ENCODE results near the gene TMEM9B. TPM values are rescaled to one million over a fixed set of nuclear protein-coding genes. Genes with fewer than 3 reads are reported as not detected.
"Not testable (repeated sequence)": the region's sequence is repeated elsewhere in the genome, so short reads cannot be mapped to it uniquely, and the experiment has no call there.

The TMEM9B gene
- total RNA-seq: 10 to 100 TPM; 31.6 to 32.7 TPM
- 100 to 1,000 TPM in 1 of 3 donors, 10 to 100 TPM in 2; 80.3 to 103 (median 90.6) TPM for polyA plus RNA-seq
- total RNA-seq: 11.3 to 49.0 (median 43.2) reads per million in 6 experiments

DNA sequence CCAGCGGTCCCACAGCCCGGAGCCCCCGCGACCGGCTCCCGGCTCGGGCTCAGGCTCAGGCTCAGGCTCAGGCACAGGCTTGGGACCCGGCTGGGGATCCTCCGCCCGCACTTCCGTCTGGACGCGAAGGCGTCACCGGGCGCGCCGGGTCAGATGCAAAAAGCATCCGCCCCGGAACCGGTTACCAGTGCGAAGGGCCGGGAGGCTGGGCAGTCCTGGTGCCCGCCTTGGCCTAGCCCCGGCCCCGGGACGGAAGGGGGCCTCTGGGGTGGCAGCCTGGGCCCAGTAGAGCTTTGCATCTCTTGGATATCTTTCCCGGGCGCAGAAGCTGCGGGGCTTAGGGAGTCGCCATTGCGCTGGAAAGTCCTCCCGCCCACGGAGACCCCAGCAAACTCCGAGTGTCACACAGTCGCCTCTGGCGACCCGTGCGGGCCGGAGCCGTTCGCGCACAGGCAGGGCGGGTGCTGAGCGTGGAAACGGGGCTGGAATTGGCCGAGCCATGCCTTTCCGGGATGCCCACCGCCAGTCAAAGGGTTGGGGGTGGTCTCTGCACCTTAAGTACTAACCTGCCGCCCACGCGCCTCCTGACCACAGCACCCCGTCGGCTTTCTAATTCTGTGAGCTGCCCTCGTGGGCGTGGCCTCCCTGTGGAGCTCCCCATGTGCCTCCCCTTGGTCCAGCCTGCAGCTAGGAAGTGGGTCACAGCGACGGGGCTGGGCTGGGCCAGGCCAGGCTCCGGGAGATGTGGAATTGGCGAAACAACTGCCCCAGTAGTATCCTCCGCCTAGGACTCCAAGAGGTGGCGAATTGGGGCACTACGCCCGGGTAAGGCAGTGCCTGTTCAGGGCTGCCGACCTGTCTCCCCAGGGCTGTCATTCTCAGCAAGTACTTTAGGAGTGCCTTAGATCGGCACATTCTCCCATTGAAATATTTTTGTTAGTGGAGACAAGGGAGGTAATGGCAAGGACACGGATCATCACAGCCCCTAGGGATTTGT lies at the start of gene TMEM9B:
TSS of gene TMEM9B (minus strand) at position 119 of the 997 bp plus-strand sequence. CDS start 129 bp downstream, outside the sequence.
- ATAC-seq: peak; percentile 66 to 82

GRCh38 chr11:9013373-9013772 lies 49.1 kb upstream of the TMEM9B start:
- H3K36me3 Mint-ChIP-seq: peaks cover 0 to 2% (median 0%) of the 10 kb centered on the region in 3 donors
- DNase-seq (no peak), ATAC-seq (no peak)
- peaks cover 10 to 17% (median 12%) of the 10 kb centered on the region in 4 donors for H3K4me1 Mint-ChIP-seq
- no peak overlapping the region for H3K27ac Mint-ChIP-seq
- POLR2A ChIA-PET: no interaction called here
- H3K9me3 Mint-ChIP-seq: peaks cover 0 to 6% (median 0%) of the 10 kb centered on the region in 9 donors
- H3K4me3 Mint-ChIP-seq: no peak overlapping the region
- H3K27me3 Mint-ChIP-seq: peaks cover 0 to 9% (median 6%) of the 10 kb centered on the region in 5 donors

More for the DNA sequence above, at the start of gene TMEM9B:
- Mint-ChIP-seq H3K27me3 (no peaks in the 10 kb centered on the region), H3K4me3 (peak within 1 kb of the TSS; percentile 94 to 100 (median 98)), H3K9me3 (no peaks in the 10 kb centered on the region), H3K27ac (peak within 1 kb of the TSS; percentile 97 to 99 (median 98)), H3K36me3 (peaks cover 0 to 16% (median 0%) of the 10 kb centered on the region in 3 donors), H3K4me1 (peaks cover 16 to 43% (median 37%) of the 10 kb centered on the region in 4 donors)
- POLR2A ChIA-PET: interaction anchor here (0.6 to 2.3 kb wide), 16 partner anchors 8 to 1492 kb away, joined by 3 to 23 read pairs (median 3); partner anchors contain the start of genes AKIP1, EIF3F, NRIP3 and RPL27A
- peak; percentile 50 to 84 (median 71) for DNase-seq

GRCh38 chr11:9009538-9009937 lies 45.3 kb upstream of the TMEM9B start:
- H3K27ac Mint-ChIP-seq, H3K9me3 Mint-ChIP-seq, H3K36me3 Mint-ChIP-seq, ATAC-seq, H3K4me3 Mint-ChIP-seq, POLR2A ChIA-PET, DNase-seq: not testable (repeated sequence)
- Mint-ChIP-seq H3K27me3 (peaks cover 0 to 14% (median 6%) of the 10 kb centered on the region in 5 donors), H3K4me1 (peaks cover 2 to 11% (median 7%) of the 10 kb centered on the region in 4 donors)

DNA sequence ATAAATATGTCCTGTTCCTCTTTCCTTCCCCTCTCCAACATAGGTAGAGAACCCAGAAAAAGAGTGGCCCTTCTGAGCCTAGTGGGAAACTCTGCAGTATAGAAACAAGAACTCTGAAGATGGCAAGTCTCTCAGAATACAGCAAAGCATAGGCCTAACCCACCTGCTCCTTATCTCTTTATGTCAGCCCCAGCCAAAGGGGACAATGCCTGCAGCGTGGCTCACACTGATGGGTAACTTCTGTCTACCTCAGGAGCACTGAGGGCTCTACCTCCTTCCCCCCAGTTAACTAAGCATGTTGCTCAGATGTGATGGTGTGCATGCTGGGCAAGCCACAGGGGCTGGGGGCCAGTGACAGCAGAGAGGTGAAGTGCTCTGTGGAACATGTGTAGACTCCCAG lies 44.4 kb upstream of the TMEM9B start:
- Mint-ChIP-seq H3K9me3 (peaks cover 0 to 6% (median 0%) of the 10 kb centered on the region in 9 donors), H3K4me3 (no peak overlapping the region), H3K4me1 (peaks cover 2 to 11% (median 7%) of the 10 kb centered on the region in 4 donors), H3K27ac (no peak overlapping the region), H3K27me3 (peaks cover 0 to 14% (median 6%) of the 10 kb centered on the region in 5 donors), H3K36me3 (peaks cover 0 to 2% (median 0%) of the 10 kb centered on the region in 3 donors)
- POLR2A ChIA-PET: no interaction called here
- DNase-seq (no peak), ATAC-seq (no peak)

DNA sequence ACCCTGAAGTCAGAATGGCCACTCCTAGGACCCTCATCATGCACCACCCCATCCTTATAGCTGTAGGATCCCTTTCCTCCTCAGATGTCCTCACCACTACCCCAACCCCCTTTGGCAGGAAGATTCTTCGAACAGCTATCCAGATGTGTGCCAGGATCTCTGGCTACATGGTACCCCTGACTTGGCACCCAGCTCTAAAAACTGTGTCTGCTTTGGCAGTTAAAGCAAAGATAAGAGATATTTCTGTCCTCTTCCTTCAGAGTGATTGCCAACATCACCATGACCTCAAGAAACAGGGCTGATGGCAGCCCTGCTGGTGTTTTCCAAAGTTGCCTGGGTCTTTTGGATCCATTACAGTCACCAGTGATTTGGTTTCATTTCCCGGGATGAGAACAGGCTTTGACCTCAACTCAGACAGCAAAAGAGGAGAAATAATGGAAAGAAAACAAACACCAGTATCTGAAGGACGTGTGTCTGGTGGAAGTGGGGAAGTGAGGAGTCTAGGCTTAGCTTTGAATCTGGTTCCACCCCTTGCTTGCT lies 43.8 kb upstream of the TMEM9B start:
- peaks cover 0 to 2% (median 0%) of the 10 kb centered on the region in 3 donors for H3K36me3 Mint-ChIP-seq
- H3K4me1 Mint-ChIP-seq: peaks cover 5 to 16% (median 11%) of the 10 kb centered on the region in 4 donors
- DNase-seq (no peak), ATAC-seq (no peak)
- peaks cover 0 to 16% (median 3%) of the 10 kb centered on the region in 5 donors for H3K27me3 Mint-ChIP-seq
- H3K4me3 Mint-ChIP-seq: no peak overlapping the region
- peaks cover 0 to 6% (median 0%) of the 10 kb centered on the region in 9 donors for H3K9me3 Mint-ChIP-seq
- H3K27ac Mint-ChIP-seq: peak overlapping the region in 1 of 10 donors; percentile 19
- POLR2A ChIA-PET: no interaction called here

DNA sequence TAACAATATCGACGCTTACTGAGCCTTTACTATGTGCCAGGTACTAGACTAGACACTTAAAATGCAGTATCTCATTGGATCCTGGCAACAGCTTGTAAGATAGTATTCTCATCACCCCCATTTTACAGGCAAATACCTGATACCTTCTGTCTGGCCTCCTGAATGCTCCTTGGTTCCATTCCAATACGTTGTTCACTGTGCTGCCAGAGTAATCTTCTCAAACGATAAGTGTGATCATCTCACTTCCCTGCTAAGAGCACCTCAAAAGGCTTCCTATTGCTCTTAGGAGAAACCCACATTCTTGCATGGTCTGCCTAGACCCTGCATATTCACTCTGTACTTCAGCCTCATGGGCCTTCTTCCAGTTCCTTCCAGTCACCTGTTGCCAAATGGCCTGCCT lies 40.8 kb upstream of the TMEM9B start:
- peaks cover 8 to 28% (median 15%) of the 10 kb centered on the region in 5 donors for H3K27me3 Mint-ChIP-seq
- H3K4me1 Mint-ChIP-seq: peaks cover 10 to 27% (median 18%) of the 10 kb centered on the region in 4 donors
- H3K36me3 Mint-ChIP-seq: no peaks in the 10 kb centered on the region
- POLR2A ChIA-PET: no interaction called here
- ATAC-seq: no peak
- no peak for DNase-seq
- H3K27ac Mint-ChIP-seq: peak overlapping the region in 8 of 10 donors; percentile 0 to 57 (median 28)
- H3K4me3 Mint-ChIP-seq: peak overlapping the region; percentile 56 to 86 (median 70)
- peaks cover 0 to 4% (median 0%) of the 10 kb centered on the region in 9 donors for H3K9me3 Mint-ChIP-seq

- POLR2A ChIA-PET: interaction anchor here (1.2 to 1.5 kb wide), 2 partner anchors 41 to 456 kb away, joined by 3 read pairs; partner anchors contain the start of gene ZNF143
- Mint-ChIP-seq H3K9me3 (no peaks in the 10 kb centered on the region), H3K27ac (peak overlapping the region in 6 of 10 donors; percentile 0 to 57 (median 22)), H3K36me3 (peaks cover 0 to 4% (median 0%) of the 10 kb centered on the region in 3 donors), H3K4me1 (peaks cover 10 to 27% (median 18%) of the 10 kb centered on the region in 4 donors), H3K4me3 (peak overlapping the region; percentile 56 to 86 (median 70)), H3K27me3 (peaks cover 12 to 31% (median 19%) of the 10 kb centered on the region in 5 donors)
- ATAC-seq (peak; percentile 8 to 29), DNase-seq (peak in 6 of 10 donors; percentile 10 to 64 (median 28))
Measured at GRCh38 chr11:9004183-9004926, 40.1 kb upstream of the TMEM9B start.

GRCh38 chr11:9003573-9004182 lies 39.4 kb upstream of the TMEM9B start, which contains the start of gene NRIP3:
Gene NRIP3, minus strand, starts transcription at chr11:9004001. Its CDS starts 66 bp downstream, at chr11:9003935.
- Mint-ChIP-seq H3K4me1 (peaks cover 12 to 27% (median 18%) of the 10 kb centered on the region in 4 donors), H3K27ac (peak within 1 kb of the TSS in 9 of 10 donors; percentile 26 to 86 (median 59)), H3K4me3 (peak within 1 kb of the TSS; percentile 76 to 87 (median 86)), H3K9me3 (no peaks in the 10 kb centered on the region), H3K36me3 (peaks cover 0 to 9% (median 0%) of the 10 kb centered on the region in 3 donors), H3K27me3 (peaks cover 17 to 36% (median 24%) of the 10 kb centered on the region in 5 donors)
- peak; percentile 68 to 89 (median 82) for DNase-seq
- ATAC-seq: peak; percentile 87 to 88
- POLR2A ChIA-PET: interaction anchor here (1.2 to 1.5 kb wide), 3 partner anchors 39 to 457 kb away, joined by 3 to 4 read pairs (median 3); partner anchors contain the start of gene ZNF143

DNA sequence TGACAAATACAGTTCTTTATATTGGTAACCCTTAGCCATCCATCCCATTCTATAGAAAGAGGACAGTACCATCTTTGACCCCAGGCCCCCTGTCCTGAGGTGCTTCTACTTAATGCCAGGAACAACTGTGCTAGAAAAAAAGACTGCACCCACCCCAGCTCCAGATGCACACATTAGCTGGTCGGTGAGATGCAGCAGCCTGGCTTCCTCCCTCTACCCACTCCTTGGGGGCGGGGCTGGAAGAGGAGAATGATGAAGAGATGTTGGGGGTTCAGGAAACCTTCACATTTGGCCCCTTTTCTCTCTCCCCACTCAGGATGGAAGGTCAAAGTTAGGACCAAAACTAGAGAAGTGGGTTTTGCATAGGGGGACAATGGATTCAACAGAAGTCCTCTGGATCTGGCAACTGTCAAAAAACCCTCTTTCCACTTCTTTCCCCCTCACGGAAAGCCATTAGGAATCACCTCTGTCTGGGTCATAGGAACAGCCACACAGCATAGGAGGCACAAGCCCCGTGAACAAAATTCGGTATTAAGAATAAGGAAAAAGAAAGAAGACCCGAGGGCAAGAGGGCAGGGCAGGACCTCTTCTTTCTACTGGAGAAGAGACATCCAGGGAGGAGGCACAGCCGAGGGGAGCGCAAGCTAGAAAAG lies 38.8 kb upstream of the TMEM9B start:
- POLR2A ChIA-PET: interaction anchor here (1.2 to 1.5 kb wide), 3 partner anchors 38 to 458 kb away, joined by 3 to 4 read pairs (median 3); partner anchors contain the start of gene ZNF143
- Mint-ChIP-seq H3K27me3 (peaks cover 19 to 41% (median 30%) of the 10 kb centered on the region in 5 donors), H3K4me1 (peaks cover 12 to 27% (median 18%) of the 10 kb centered on the region in 4 donors), H3K36me3 (peaks cover 0 to 9% (median 0%) of the 10 kb centered on the region in 3 donors), H3K4me3 (peak overlapping the region; percentile 76 to 87 (median 86)), H3K27ac (peak overlapping the region in 8 of 10 donors; percentile 37 to 86 (median 61)), H3K9me3 (no peaks in the 10 kb centered on the region)
- DNase-seq: peak in 3 of 10 donors; percentile 4 to 15 (median 13)
- ATAC-seq: no peak

DNA sequence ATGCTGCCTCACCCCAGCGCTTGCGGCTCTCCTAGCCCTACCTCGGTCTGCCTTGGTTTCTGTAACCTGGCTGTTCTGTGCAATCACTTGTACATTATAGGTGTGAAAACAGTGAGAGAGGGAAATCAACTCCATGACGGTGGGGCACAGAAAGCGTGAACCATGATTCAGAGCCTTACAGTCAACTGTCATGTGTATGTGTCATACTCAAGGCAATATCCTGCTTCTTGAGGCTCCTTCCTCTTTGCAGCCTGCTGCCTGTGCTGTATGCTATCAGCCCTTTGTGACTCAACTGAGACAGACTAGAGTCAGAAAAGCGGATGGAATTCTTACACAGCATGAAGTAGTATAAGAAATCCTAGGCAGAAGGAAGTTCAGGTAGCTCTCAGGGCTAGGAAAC lies 37.5 kb upstream of the TMEM9B start:
- Mint-ChIP-seq H3K4me3 (no peak overlapping the region), H3K27me3 (peaks cover 23 to 47% (median 37%) of the 10 kb centered on the region in 5 donors), H3K9me3 (no peaks in the 10 kb centered on the region), H3K36me3 (peaks cover 0 to 9% (median 0%) of the 10 kb centered on the region in 3 donors), H3K4me1 (peaks cover 12 to 27% (median 18%) of the 10 kb centered on the region in 4 donors), H3K27ac (no peak overlapping the region)
- POLR2A ChIA-PET: no interaction called here
- peak in 1 of 10 donors; percentile 11 for DNase-seq
- ATAC-seq: no peak

Data from naive thymus-derived CD8-positive, alpha-beta T cell (primary cell).